ENCODE data around the gene PRX. TPM values are rescaled to one million over a fixed set of nuclear protein-coding genes. Genes with fewer than 3 reads are reported as not detected.
"Not testable (repeated sequence)": the region's sequence is repeated elsewhere in the genome, so short reads cannot be mapped to it uniquely, and the experiment has no call there.

The PRX gene
- total and polyA plus RNA-seq, 2 experiments from 2014 or later, result 4.2 TPM

- H3K4me2 ChIP-seq, result no peak overlapping the region
- Mint-ChIP-seq H3K9me3 (no peaks in the 10 kb centered on the region), H3K36me3 (ENCODE audit: low read depth) (no peaks in the 10 kb centered on the region), H3K4me3 (no peak overlapping the region), H3K4me1 (peaks cover 3% of the 10 kb centered on the region; the same call in 2 of the 3 replicates), H3K27me3 (ENCODE audit: insufficient read depth, low read depth, poor library complexity) (peaks cover 11% of the 10 kb centered on the region), H3K27ac (no peak overlapping the region)
- no peaks in the 10 kb centered on the region for H4K20me1 ChIP-seq (replicated peaks; ENCODE audit: insufficient read depth)
- H3K27me3 ChIP-seq (ENCODE audit: insufficient read depth), result no peaks in the 10 kb centered on the region
- H3K79me2 ChIP-seq (replicated peaks; ENCODE audit: insufficient read depth), result no peaks in the 10 kb centered on the region
- ATAC-seq (no peak), DNase-seq (ENCODE audit: low spot score) (no peak)
- no peaks in the 10 kb centered on the region for H3F3A ChIP-seq (replicated peaks; ENCODE audit: low read depth)
- H3K9me2 ChIP-seq (ENCODE audit: insufficient read depth), result no peaks in the 10 kb centered on the region
- no peaks in the 10 kb centered on the region for H3K36me3 ChIP-seq (ENCODE audit: insufficient read depth)
- H3K4me3 ChIP-seq, result no peak overlapping the region
- no peak overlapping the region for H2AFZ ChIP-seq
- H3K27ac ChIP-seq (ENCODE audit: low read depth), result no peak overlapping the region
- TF ChIP-seq ZNF114 (CRISPR knock-in tag; IDR thresholded peaks at IDR 0.05) (no peak), EZH2phosphoT487 (IDR thresholded peaks at IDR 0.05; ENCODE audit: unreplicated experiment) (no peak), CREB1 (CRISPR knock-in tag; IDR thresholded peaks at IDR 0.05; ENCODE audit: low read depth) (no peak)
- TF ChIP-seq, protein P1, sequence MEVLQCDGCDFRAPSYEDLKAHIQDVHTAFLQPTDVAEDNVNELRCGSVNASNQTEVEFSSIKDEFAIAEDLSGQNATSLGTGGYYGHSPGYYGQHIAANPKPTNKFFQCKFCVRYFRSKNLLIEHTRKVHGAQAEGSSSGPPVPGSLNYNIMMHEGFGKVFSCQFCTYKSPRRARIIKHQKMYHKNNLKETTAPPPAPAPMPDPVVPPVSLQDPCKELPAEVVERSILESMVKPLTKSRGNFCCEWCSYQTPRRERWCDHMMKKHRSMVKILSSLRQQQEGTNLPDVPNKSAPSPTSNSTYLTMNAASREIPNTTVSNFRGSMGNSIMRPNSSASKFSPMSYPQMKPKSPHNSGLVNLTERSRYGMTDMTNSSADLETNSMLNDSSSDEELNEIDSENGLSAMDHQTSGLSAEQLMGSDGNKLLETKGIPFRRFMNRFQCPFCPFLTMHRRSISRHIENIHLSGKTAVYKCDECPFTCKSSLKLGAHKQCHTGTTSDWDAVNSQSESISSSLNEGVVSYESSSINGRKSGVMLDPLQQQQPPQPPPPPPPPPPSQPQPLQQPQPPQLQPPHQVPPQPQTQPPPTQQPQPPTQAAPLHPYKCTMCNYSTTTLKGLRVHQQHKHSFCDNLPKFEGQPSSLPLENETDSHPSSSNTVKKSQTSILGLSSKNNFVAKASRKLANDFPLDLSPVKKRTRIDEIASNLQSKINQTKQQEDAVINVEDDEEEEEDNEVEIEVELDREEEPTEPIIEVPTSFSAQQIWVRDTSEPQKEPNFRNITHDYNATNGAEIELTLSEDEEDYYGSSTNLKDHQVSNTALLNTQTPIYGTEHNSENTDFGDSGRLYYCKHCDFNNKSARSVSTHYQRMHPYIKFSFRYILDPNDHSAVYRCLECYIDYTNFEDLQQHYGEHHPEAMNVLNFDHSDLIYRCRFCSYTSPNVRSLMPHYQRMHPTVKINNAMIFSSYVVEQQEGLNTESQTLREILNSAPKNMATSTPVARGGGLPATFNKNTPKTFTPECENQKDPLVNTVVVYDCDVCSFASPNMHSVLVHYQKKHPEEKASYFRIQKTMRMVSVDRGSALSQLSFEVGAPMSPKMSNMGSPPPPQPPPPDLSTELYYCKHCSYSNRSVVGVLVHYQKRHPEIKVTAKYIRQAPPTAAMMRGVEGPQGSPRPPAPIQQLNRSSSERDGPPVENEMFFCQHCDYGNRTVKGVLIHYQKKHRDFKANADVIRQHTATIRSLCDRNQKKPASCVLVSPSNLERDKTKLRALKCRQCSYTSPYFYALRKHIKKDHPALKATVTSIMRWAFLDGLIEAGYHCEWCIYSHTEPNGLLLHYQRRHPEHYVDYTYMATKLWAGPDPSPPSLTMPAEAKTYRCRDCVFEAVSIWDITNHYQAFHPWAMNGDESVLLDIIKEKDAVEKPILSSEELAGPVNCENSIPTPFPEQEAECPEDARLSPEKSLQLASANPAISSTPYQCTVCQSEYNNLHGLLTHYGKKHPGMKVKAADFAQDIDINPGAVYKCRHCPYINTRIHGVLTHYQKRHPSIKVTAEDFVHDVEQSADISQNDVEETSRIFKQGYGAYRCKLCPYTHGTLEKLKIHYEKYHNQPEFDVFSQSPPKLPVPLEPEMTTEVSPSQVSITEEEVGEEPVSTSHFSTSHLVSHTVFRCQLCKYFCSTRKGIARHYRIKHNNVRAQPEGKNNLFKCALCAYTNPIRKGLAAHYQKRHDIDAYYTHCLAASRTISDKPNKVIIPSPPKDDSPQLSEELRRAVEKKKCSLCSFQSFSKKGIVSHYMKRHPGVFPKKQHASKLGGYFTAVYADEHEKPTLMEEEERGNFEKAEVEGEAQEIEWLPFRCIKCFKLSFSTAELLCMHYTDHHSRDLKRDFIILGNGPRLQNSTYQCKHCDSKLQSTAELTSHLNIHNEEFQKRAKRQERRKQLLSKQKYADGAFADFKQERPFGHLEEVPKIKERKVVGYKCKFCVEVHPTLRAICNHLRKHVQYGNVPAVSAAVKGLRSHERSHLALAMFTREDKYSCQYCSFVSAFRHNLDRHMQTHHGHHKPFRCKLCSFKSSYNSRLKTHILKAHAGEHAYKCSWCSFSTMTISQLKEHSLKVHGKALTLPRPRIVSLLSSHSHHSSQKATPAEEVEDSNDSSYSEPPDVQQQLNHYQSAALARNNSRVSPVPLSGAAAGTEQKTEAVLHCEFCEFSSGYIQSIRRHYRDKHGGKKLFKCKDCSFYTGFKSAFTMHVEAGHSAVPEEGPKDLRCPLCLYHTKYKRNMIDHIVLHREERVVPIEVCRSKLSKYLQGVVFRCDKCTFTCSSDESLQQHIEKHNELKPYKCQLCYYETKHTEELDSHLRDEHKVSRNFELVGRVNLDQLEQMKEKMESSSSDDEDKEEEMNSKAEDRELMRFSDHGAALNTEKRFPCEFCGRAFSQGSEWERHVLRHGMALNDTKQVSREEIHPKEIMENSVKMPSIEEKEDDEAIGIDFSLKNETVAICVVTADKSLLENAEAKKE (CRISPR knock-in tag; IDR thresholded peaks at IDR 0.05), result no peak
- H3K4me1 ChIP-seq (ENCODE audit: insufficient read depth), result no peaks in the 10 kb centered on the region; the same call in 1 of the 2 replicates
Measured at GRCh38 chr19:40457048-40457447, 43.9 kb upstream of the PRX start.

GRCh38 chr19:40453943-40454342 is 40.8 kb upstream of the PRX start:
- ATAC-seq; H3K9me3 Mint-ChIP-seq; H3K4me1 ChIP-seq (ENCODE audit: insufficient read depth); H3K4me3 ChIP-seq; H3K36me3 ChIP-seq (ENCODE audit: insufficient read depth); H3K27ac ChIP-seq (ENCODE audit: low read depth); H3K9me2 ChIP-seq (ENCODE audit: insufficient read depth); H4K20me1 ChIP-seq (replicated peaks; ENCODE audit: insufficient read depth); H3K36me3 Mint-ChIP-seq (ENCODE audit: low read depth); H3F3A ChIP-seq (replicated peaks; ENCODE audit: low read depth); H3K27me3 Mint-ChIP-seq (ENCODE audit: insufficient read depth, low read depth, poor library complexity); DNase-seq (ENCODE audit: low spot score); H3K4me3 Mint-ChIP-seq; H3K4me1 Mint-ChIP-seq; H2AFZ ChIP-seq; H3K4me2 ChIP-seq; H3K79me2 ChIP-seq (replicated peaks; ENCODE audit: insufficient read depth); H3K27me3 ChIP-seq (ENCODE audit: insufficient read depth); H3K27ac Mint-ChIP-seq: not testable (repeated sequence)
